ENCODE data around the gene IFITM1. TPM values are rescaled to one million over a fixed set of nuclear protein-coding genes. Genes with fewer than 3 reads are reported as not detected.

IFITM1 gene
- total and polyA plus RNA-seq, 9 of the 15 experiments (the other 6 are each of a cell fraction or from before 2014, with no cell fraction given) = 691 to 5,579 (median 974) TPM

DNA sequence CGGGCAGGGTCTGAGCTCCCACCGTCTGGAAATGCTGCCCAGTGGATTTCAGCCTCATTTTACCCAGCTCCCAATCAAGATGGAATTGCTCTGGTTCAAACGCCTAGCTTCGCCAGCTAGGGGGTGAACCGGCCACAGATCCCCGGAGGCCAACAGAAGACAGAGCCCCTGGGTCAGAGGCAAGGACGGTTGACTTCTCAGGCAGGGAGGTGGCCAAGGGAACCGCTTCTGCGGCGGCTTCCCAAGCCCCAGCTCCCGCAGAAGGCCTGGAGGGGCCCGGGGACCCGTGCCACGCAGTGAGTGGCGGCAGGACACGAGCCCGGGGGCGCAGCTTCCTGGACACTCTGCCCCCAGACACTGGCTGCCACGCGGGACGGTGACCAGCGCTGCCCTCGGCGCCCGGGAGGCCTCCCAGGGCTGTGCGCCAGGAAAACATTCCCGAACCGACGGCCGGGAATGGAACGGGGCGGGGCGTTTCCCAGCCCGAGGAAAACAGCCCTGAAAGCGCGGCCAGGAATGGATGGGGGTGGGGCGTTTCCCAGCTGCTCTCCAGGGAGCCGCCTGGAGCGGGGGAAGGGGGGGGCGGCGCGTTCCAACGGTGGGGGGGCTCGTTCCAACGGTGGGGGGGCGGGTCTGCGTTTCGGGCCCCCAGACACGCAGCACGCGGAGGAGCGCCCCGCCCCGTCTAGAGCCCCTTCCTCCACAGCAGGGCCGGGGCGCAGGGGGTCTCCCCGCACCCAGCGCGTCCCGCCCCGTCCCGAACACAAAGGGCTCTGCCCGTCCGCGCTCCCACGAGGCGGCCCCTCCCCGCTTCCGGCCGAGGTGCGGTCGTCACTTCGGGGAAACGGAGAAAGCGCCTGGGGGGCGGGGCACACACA is 42.0 kb downstream of the IFITM1 start (continued):
- no peak for TF ChIP-seq CTCFL (IDR thresholded peaks at IDR 0.05; ENCODE audit: borderline replicate concordance, insufficient read depth, low read depth, low read length, poor library complexity, severe bottlenecking)
- no peak for TF ChIP-seq TRIM28 (IDR thresholded peaks at IDR 0.05)
- no peak for TF ChIP-seq SAP30 (IDR thresholded peaks at IDR 0.05; ENCODE audit: borderline replicate concordance, insufficient read depth, low read depth, low read length, poor library complexity, severe bottlenecking)
- TF ChIP-seq FOXK1 (CRISPR knock-in tag; IDR thresholded peaks at IDR 0.05; ENCODE audit: borderline replicate concordance) = no peak
- TF ChIP-seq RBBP5 (IDR thresholded peaks at IDR 0.05; ENCODE audit: borderline replicate concordance, insufficient read depth, low read length, poor library complexity, severe bottlenecking) = no peak
- TF ChIP-seq ZNF584 (CRISPR knock-in tag; IDR thresholded peaks at IDR 0.05; ENCODE audit: low read depth) = peak; percentile 89
- TF ChIP-seq MIER1 (IDR thresholded peaks at IDR 0.05; ENCODE audit: low read depth) = no peak
- TF ChIP-seq MTF1 (CRISPR knock-in tag; IDR thresholded peaks at IDR 0.05; ENCODE audit: borderline replicate concordance) = peak; percentile 75; the same call in 1 of the 2 replicates
- TF ChIP-seq, protein P1, sequence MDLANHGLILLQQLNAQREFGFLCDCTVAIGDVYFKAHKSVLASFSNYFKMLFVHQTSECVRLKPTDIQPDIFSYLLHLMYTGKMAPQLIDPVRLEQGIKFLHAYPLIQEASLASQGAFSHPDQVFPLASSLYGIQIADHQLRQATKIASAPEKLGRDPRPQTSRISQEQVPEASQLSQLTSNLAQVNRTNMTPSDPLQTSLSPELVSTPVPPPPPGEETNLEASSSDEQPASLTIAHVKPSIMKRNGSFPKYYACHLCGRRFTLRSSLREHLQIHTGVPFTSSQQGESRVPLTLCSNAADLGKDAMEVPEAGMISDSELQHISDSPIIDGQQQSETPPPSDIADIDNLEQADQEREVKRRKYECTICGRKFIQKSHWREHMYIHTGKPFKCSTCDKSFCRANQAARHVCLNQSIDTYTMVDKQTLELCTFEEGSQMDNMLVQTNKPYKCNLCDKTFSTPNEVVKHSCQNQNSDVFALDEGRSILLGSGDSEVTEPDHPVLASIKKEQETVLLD (IDR thresholded peaks at IDR 0.05) = 0 out of 2 replicates have a peak, but pooled peaks have one; percentile 36
- no peak for TF ChIP-seq SRSF1 (IDR thresholded peaks at IDR 0.05; ENCODE audit: low read depth, low read length)
- no peak for TF ChIP-seq FOXJ3 (CRISPR knock-in tag; IDR thresholded peaks at IDR 0.05)
- 0 out of 2 replicates have a peak, but pooled peaks have one; percentile 10 for TF ChIP-seq JUNB (CRISPR knock-in tag; conservative IDR thresholded peaks at IDR 0.05)
- TF ChIP-seq POU5F1 (IDR thresholded peaks at IDR 0.05; ENCODE audit: borderline replicate concordance, low read depth, low read length, partially characterized antibody) = no peak
- no peak for TF ChIP-seq NELFE (IDR thresholded peaks at IDR 0.05; ENCODE audit: insufficient read depth, insufficient read length)
- TF ChIP-seq, protein P2, sequence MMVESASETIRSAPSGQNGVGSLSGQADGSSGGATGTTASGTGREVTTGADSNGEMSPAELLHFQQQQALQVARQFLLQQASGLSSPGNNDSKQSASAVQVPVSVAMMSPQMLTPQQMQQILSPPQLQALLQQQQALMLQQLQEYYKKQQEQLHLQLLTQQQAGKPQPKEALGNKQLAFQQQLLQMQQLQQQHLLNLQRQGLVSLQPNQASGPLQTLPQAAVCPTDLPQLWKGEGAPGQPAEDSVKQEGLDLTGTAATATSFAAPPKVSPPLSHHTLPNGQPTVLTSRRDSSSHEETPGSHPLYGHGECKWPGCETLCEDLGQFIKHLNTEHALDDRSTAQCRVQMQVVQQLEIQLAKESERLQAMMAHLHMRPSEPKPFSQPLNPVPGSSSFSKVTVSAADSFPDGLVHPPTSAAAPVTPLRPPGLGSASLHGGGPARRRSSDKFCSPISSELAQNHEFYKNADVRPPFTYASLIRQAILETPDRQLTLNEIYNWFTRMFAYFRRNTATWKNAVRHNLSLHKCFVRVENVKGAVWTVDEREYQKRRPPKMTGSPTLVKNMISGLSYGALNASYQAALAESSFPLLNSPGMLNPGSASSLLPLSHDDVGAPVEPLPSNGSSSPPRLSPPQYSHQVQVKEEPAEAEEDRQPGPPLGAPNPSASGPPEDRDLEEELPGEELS (CRISPR knock-in tag; IDR thresholded peaks at IDR 0.05; ENCODE audit: borderline replicate concordance) = no peak
- peak; percentile 98 for TF ChIP-seq ZNF395 (CRISPR knock-in tag; IDR thresholded peaks at IDR 0.05)
- peak; percentile 95; the same call in 1 of the 2 replicates for TF ChIP-seq ZNF76 (CRISPR knock-in tag; IDR thresholded peaks at IDR 0.05; ENCODE audit: borderline replicate concordance)
- no peak for TF ChIP-seq KAT8 (IDR thresholded peaks at IDR 0.05; ENCODE audit: low read depth)

All from K562 (cell line).